Measurements from ENCODE around the gene MSI2.

Gene MSI2

DNA sequence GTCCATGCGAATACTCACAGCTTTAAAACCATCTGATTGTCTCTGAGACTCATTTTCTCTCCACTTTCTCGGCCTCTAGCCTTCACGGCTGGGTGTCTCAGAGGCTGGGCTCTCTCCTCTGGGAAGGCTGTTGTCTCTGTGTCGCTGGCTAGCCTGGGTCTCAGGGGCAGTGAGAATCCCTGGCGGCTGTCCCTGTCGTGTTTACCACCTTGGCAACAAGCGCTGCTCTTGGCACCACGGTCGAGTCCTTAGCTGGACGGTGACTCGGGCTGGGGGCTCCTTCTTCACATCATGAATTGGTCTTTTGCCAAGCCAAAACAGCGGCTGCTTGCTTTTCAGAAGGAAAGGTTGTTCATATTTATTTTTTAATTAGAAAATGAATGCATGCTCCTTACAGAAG, 81.1 kb downstream of the MSI2 start:
- TF ChIP-seq, protein P1, sequence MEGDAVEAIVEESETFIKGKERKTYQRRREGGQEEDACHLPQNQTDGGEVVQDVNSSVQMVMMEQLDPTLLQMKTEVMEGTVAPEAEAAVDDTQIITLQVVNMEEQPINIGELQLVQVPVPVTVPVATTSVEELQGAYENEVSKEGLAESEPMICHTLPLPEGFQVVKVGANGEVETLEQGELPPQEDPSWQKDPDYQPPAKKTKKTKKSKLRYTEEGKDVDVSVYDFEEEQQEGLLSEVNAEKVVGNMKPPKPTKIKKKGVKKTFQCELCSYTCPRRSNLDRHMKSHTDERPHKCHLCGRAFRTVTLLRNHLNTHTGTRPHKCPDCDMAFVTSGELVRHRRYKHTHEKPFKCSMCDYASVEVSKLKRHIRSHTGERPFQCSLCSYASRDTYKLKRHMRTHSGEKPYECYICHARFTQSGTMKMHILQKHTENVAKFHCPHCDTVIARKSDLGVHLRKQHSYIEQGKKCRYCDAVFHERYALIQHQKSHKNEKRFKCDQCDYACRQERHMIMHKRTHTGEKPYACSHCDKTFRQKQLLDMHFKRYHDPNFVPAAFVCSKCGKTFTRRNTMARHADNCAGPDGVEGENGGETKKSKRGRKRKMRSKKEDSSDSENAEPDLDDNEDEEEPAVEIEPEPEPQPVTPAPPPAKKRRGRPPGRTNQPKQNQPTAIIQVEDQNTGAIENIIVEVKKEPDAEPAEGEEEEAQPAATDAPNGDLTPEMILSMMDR (IDR thresholded peaks at IDR 0.05; ENCODE audit: insufficient read depth, low read depth, low read length, missing control alignments) = no peak
- no peak overlapping the region for H3K4me3 ChIP-seq (ENCODE audit: low read length)
- DNase-seq (ENCODE audit: low read depth) = no peak

DNA sequence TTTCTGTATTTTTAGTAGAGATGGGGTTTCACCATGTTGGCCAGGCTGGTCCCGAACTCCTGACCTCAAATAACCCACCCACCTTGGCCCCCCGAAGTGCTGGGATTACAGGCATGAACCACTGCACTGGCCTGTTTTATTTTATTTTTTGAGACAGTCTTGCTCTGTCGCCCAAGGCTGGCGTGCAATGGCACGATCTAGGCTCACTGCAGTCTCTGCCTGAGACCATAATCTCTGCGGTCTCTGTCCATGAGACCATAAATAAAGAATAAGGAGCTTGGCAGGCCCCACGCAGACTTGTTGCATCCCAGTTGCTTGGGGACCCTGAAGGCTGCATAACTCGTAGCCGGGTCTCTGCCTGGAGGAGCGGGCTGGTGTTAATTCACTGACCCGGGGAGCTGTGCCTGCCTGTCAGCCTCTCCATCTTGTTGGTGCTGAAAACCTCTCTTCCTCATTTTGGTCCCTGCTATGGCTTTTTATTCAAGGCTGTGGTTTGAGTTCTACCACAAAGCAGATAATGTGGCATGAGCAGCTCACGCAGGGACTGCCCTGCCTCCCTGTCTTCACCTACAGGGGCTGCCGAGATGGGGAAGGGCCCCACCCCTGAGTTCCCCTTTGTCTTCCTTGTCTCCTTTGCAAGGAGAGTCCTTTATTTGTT, 82.1 kb downstream of the MSI2 start:
- H3K4me3 ChIP-seq (ENCODE audit: low read length) = no peak overlapping the region
- DNase-seq (ENCODE audit: low read depth) = no peak
- TF ChIP-seq, protein P1 (IDR thresholded peaks at IDR 0.05; ENCODE audit: insufficient read depth, low read depth, low read length, missing control alignments) = no peak

DNA sequence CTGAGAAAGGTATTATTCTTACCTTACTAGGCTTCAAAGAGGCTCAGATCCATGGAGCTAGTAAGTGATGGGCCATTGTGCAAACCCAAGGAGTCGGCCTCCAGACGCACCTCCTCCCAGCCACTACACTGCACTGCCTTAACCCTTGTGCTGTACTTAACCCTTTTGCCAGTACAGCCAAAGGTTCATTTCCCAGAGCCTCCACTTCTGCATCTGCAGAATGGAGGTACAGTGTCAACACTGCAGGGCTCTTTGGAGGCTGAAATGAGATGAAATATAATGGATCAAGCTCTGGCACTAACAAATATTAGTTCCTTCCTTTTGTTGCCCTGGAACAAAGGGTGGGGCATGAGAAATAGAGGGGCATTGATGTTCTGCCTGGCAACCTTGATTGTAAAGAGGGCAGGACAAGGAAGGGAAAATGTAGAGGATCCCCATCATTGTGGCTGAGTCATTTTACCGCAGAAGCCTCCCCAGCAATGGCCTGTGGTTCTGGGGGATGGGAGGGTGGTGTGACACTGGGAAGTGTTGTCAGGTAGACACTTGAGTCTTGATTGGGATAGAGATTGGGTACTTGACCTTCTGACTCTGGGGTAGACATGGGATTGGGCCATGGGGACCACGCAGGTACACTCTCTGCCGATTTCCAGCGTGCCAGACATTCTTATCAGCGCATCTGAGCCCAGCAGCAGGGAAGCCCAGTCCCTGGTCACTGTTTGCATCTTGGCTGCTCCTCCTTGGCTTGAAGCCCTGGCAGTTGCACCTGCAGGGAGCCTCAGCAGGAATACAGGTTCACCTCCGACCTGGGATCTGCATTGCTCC, 84.0 kb downstream of the MSI2 start:
- H3K4me3 ChIP-seq (ENCODE audit: low read length) = no peak overlapping the region
- TF ChIP-seq, protein P1 (IDR thresholded peaks at IDR 0.05; ENCODE audit: insufficient read depth, low read depth, low read length, missing control alignments) = no peak
- DNase-seq (ENCODE audit: low read depth) = no peak

DNA sequence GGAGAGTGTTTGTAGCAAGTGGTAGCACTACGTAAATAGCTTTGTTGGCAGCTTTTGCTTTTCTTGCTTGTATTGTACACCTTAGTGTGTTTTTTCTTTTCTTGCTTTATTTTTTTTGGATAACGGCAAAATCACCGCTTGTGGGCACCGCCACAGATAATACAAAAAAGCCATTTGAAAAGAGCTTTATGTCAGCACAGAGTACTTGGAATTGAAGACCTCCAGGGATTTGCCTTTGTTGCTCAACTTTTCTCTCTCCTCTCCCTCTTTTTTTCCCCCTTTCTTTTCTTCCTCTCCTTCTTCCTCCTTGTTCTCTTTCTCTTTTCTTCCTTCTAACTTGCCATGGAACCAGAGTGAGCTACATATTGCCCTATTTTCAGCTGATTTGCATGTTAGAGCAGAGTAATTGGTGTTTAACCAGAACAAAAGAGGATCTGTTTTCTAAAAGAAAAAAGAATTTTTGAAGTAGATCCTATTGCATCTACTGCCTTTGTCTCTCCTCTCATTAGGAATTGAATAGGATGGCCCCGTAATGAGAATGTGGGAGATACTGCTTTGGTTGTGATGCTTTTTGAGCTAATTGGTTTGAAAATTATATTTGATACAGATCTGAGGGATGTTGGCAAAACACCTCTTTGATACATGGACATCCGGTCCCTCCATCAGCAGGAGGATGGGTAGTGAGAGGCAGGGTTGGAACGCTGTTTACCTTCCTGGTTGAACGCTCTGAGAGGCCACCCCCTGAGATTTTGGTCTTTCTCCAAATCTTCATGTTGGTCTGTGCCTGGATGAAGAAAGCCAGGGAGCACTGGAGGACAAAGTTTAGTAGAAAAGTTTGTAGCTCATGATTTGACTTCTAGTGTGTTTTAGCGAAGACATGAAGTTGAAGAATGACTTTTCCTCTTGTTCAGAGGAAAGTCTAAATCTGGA, 85.6 kb downstream of the MSI2 start:
- TF ChIP-seq, protein P1 (IDR thresholded peaks at IDR 0.05; ENCODE audit: insufficient read depth, low read depth, low read length, missing control alignments) = no peak

DNA sequence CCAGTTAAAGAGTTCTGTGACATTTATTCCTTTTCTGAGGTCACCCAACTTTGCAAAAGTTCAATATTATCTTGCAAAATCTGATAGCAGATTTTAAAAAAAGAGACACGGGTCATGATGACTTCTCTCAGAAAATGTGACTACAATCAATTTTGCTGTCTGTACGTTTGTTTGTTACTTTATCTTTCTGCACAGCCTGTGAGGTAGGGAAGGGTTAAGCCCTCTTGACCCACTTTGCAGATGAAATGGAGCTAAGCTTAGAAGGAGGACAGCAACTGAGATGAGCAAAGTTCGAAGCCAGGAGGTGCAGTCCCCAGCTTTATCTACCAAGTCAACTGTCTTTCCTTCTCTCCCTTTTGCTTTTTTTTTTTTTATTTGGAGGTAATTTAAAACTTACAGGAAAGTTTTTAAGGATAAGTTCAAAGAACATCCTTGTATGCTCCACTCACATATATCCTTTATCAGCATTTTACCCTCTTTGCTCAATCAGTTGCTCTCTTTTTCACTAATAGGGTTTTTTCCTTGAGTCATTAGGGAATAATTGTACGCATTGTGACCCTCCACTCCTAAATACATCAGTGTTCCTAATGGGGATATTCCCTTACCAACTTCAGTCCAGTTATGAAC, 86.8 kb downstream of the MSI2 start:
- TF ChIP-seq, protein P1 (IDR thresholded peaks at IDR 0.05; ENCODE audit: insufficient read depth, low read depth, low read length, missing control alignments) = no peak
- H3K4me3 ChIP-seq (ENCODE audit: low read length) = no peak overlapping the region

More for the DNA sequence above, 85.6 kb downstream of the MSI2 start:
- H3K4me3 ChIP-seq (ENCODE audit: low read length) = no peak overlapping the region
- no peak for DNase-seq (ENCODE audit: low read depth)

DNA sequence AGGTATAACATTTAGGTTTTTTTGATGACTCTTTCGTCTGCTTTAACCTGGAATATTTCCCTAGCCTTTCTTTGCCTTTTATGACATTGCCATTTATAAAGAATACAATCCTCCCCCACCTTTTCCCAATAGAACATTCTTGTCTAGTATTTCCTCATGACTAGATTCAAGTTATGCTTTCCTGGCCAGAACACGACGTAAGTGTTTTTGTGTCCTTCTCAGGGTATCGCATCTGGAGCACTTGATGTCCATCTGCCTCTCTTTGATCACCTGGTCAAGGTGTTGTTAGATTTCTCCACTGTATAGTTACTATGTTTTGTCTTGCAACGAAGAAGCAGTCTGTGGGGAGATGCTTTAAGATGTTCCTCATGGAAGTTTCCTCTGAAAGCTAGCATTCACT, 87.4 kb downstream of the MSI2 start:
- TF ChIP-seq, protein P1 (IDR thresholded peaks at IDR 0.05; ENCODE audit: insufficient read depth, low read depth, low read length, missing control alignments) = no peak
- H3K4me3 ChIP-seq (ENCODE audit: low read length) = no peak overlapping the region
- no peak for DNase-seq (ENCODE audit: low read depth)

More for the DNA sequence above, 86.8 kb downstream of the MSI2 start:
- DNase-seq (ENCODE audit: low read depth) = no peak

Data from epithelial cell of esophagus (primary cell).